HG03108 (cell line): ENCODE measurements around the gene REEP3.
"Not testable (repeated sequence)": the region's sequence is repeated elsewhere in the genome, so short reads cannot be mapped to it uniquely, and the experiment has no call there.

Source experiments
- ATAC-seq: cut with Tn5 transposase; IDR thresholded peaks from one replicate; pipeline ENCODE4 v1.9.1; 2021; ENCODE audit warnings: moderate library complexity; ENCODE audit not compliant: unreplicated experiment

Gene REEP3

DNA sequence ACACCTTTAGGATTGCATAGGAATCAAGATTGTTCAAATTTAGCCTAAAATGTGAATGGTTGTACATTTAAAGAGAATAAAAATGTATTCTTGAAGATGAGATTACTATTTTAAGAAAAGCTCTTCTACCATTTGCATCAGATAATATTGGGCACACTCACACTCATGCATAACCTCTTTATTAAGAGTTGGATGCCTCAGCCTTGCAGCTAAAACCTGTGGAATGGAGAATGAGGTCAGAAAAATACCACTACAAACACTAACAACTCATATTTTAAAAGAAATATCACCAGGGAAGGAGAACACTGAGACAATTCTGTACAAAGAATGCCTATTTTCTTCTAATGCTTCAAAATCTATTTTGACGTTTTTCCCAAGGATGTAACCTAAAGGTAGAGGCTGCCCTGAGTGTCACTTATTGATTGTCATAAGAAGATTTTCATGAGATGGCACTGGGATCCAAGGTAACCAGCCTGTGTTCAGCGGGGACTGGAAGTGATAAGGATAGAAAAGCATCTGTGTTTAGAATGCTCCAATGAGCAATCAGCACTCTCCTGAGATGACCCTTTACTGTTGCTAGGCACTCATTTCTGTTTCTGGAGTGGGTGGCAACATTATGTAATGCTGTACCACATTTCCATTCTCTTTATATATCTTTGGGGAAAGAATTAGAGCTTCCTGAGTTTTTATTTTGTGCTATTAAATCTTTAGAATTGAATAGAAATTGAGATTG, 26.6 kb downstream of the REEP3 start:
- ATAC-seq = no peak

DNA sequence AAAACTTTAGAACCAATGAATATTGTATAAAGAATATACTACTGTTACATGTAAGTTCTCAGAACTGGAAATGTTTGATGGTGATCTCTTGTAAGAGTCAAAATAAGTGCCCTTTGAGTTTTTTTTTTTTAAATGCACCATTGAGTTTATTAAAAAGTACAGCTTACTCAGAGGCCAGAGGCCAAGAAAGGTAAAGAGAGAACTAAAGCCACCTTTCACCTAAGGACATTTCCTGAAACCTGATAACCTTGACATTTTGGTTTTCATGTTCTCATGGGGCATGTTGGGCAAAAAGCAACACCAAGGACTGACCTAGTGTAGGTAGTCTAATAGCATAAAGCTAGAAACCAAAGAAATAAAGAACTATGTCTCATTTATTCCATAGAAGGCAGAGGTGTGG, 27.7 kb downstream of the REEP3 start:
- no peak for ATAC-seq

DNA sequence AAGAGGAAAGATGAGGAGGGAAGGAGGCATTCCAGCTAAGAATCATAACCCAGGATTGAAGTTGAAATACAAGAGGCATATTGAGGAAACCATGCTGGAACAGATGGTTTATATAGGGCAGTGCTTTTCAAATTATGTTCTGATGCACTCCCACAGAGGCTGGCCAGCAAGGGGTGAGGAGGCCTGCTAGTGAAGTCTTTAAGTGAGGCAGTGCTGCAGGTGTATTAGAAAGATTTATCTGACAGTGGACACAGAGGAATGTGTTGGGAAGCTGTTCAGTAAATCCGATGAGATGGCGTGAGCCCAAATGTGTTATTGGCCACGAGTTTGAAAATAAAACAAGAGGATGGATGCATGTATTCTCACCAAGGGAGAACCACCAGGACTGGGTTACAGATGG, 28.6 kb downstream of the REEP3 start:
- no peak for ATAC-seq

DNA sequence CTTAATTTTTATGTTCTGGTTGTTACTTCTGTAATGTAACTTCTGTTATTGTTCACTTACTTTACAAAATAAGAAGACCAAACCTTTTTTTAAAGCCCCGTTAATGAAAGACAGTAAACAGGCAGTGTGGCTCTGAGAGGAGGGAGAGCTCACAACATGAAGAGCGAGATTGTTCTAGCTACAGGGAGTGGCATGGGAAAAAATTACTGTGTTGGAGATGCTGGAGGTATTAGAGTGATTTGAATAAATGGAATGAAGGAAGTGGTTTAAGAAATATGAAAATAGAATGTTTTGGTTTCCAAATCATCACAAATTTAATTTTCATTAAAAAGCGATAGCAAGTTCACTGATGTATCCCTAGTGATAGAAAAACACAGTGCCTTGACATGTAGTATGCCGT, 31.8 kb downstream of the REEP3 start:
- no peak for ATAC-seq

DNA sequence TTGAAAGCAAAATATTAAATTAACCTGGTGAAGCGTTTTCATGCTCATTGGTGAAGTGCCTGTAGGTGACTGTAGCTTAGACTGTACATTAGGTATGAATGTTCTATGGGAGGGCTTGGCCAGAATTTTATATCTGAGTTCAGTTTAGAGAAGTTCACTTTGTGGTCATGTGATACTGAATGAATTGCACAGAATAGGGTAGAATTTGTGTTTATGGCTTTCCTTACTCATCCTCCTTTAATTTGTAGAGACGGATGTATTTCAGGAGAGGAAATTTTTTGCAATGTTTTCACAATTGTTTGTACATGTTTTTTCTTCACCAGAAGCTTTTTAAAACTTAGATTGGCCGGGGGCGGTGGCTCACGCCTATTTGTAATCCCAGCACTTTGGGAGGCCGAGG, 32.3 kb downstream of the REEP3 start:
- no peak for ATAC-seq

DNA sequence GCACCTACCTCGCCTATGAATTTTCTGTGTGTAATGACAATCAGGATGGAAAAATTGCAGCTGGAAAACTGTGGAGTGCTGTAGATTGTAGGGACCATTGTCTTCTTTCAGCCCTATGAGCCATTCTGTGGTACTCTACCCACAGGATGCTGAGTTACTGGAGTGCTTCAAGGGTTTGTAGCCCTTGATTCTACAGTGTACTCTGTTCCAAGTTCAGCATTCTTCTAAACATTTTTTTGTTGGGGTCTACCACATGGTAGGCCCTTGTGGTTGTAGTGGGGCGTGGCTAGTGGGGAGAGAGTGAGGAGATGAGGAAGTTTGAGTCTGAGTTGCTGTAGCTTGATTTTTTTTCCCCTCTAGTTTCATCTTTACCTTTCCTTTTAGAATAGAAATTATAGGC, 33.5 kb downstream of the REEP3 start:
- ATAC-seq = peak; percentile 83

DNA sequence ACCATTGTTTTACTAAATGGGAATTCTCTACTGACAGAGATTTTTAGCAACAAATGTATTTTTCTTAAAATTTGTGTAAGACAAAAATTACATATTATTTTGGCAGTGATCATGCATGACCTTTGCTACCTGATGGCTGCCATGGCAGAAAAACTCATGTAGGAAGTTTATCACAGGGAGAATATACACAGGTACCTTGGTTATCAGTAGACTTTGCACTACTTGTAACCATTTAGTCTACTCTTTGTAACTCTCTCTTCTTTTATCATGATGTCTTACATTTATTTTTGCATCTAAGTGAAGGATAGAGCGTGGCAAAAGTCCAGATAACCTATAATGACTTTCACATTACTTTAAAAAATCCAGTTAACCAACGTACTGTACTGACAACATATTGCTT, 34.1 kb downstream of the REEP3 start:
- no peak for ATAC-seq

DNA sequence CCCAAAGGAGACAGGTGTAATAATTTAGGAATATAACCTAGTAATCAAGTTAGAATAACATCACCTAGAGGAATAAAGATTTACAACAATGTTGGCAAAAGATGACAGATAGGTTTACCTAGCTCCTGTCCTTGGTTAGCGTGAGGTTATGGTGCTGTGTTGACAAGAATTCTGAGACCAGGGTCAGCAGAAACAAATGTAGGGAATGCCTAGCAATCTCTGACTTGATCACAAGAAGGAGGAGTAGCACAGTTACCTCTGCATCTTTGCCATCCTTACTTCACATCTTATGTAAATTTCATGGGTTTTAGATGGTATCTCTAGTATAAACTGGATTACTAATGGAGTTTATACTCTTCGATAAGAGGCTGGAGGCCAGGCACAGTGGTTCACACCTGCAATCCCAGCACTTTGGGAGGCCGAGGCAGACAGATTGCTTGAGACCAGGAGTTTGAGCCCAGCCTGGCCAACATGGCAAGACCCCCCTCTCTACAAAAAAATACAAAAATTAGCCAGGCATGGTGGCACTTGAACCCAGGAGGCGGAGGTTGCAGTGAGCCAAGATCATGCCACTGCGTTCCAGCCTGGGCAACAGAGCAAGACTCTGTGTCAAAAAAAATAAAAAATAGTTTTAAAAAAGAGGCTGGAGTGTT, 37.1 kb downstream of the REEP3 start:
- no peak for ATAC-seq

DNA sequence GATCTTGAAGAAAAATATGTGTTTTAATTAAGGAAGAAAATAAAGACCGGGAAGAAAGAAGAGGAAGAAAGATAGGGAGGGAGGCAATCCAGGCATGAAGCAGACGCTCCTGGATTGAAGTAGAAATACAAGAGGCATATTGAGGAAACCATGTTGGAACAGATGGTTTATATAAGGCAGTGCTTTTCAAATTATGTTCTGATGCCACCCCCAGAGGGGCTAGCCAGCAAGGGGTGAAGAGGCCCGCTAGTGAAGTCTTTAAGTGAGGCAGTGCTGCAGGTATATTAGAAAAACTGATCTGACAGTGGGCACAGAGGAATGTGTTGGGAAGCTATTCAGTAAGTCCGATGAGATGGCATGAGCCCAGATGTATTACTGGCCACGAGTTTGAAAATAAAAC, 40.1 kb downstream of the REEP3 start:
- ATAC-seq = no peak

DNA sequence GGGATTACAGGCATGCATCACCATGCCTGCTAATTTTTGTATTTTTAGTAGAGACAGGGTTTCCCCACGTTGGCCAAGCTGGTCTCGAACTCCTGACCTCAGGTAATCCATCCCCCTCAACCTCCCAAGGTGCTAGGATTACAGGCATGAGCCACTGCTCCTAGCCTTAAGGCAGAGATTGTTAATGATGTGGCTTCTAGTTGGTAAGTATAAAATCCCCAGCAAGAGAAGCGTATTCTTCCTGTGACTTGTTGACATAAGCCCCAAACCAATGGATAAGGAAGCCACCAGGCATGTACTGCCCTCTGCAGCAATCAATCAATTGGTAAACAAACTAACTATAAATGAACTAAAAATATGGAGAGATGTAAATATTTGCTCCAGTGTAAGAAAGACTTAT, 41.2 kb downstream of the REEP3 start:
- no peak for ATAC-seq

DNA sequence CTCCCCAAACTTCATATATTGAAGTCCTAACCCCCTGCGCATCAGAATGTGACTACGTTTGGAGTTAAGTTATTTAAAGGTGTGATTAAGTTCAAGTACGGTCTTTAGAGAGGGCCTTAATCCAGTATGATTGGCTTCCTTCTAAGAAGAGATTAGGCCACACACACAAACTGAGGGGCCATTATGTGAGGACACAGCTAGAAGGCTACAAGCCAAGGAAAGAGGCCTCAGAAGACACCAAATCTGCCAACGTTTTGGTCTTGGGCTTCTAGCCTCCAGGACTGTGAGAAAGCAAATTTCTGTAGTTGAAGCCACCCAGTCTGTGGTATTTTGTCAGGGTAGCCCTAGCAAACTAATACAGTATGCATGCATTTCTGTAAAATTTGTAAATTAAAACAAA, 41.7 kb downstream of the REEP3 start:
- no peak for ATAC-seq

DNA sequence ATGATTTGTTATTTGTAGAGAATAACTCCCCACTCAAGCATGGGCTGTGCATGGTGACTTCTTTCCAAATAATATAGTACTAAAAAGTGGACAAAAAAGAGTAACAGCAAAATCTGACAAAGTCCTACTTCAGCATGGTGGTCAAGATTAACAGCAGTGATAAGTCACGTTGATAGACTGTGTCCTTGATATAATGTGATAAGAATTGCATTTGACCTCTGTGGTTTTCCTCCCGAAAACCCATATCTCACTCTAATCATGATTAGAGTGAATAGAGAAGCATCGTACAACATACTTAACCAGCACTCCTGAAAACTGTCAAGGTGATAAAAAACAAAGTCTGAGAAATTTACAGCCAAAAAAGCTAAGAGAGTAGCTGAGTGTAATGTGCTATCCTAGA, 42.4 kb downstream of the REEP3 start:
- ATAC-seq = no peak

DNA sequence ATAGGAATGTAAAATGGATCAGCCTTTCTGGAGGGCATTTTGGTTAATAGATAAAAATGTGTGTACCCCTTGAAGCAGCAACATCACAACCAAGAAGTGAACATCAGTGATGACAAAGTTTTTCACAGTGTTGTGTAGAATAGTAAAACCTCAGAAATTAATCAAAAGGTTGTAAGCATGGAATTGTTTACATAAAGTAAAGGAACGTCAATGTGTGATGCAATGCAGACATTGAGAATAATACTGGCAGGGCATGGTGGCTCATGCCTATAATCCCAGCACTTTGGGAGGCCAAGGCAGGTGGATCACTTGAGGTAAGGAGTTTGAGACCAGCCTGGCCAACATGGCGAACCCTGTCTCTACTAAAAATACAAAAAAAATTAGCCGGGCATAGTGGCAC, 43.5 kb downstream of the REEP3 start:
- not testable (repeated sequence) for ATAC-seq

DNA sequence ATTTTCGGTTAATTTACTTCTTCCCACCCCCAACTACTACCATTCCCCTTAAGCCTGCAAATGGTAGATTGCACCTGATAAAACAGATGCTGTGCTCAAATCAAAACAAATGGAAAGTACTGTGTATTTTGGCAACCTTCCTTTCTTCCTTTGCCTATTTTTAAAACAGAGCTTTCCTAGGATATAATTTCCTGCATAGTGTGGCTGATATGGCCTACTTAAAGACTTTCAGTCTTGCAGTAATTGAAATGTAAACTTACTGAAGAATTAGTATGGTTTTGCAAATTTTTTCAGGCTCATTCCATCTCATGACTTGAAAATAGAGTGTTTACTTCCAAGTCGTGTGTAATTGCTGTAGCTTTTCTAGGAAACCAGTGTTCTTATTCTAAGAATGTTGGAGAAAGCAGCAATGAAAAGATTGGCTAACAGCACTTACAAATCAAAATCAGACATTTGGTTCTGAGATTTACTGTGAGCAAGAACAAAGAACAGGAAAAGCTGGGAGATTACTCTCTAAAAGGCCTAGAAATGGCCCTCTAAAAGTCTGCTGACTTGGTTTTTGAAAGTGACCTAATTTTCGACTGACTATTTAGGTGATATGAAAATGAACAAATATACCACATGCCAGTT, 52.0 kb downstream of the REEP3 start:
- no peak for ATAC-seq

DNA sequence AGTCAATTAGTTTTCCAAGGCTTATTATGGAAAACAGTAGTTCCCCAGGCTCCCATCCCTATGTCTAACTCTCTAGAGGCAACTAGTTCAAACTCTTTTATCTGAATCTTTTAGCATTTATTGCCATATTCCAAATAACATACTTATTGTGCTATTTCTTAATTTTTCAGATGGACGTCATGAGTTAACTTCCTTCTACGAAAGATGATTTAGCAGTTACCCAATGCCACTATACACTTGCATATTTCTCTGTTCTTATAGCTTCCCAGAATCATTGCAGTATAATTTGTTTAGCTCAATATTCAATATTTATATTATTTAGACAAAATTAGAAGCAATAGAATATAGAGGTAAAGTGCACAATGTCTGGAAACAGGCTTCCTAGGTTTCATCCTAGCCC, 52.8 kb downstream of the REEP3 start:
- ATAC-seq = no peak

DNA sequence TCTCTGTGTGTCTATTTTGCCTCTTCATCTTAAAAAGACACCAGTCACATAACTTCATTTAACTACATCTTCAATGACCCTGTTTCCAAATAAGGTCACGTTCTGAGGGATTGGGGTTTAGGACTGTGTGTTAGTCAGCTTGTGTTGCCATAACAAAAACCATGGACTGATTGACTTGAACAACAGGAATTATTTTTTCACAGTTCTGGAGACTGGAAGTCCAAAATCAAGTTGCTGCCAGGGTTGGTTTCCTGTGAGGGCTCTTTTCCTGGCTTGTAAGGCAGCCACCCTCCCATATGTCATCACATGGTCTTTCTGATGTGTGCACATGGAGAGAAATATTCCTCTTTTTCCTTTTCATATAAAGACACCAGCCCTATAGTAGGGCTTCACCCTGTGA, 55.3 kb downstream of the REEP3 start:
- no peak for ATAC-seq

DNA sequence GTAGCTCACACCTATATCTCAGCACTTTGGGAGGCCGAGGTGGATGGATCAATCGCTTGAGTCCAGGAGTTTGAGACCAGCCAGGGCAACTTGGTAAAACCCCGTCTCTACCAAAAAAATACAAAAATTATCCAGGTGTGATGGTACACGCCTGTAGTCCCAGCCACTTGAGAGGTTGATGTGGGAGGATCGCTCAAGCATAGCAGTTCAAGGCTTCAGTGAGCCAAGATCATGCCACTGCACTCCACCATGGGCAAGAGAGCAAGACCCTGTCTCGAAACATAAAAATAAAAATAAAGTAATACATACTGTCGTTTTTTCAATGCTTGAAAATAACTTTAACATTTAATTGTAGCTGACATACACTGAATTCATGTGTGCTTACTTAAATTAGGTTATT, 57.3 kb downstream of the REEP3 start:
- ATAC-seq = no peak

DNA sequence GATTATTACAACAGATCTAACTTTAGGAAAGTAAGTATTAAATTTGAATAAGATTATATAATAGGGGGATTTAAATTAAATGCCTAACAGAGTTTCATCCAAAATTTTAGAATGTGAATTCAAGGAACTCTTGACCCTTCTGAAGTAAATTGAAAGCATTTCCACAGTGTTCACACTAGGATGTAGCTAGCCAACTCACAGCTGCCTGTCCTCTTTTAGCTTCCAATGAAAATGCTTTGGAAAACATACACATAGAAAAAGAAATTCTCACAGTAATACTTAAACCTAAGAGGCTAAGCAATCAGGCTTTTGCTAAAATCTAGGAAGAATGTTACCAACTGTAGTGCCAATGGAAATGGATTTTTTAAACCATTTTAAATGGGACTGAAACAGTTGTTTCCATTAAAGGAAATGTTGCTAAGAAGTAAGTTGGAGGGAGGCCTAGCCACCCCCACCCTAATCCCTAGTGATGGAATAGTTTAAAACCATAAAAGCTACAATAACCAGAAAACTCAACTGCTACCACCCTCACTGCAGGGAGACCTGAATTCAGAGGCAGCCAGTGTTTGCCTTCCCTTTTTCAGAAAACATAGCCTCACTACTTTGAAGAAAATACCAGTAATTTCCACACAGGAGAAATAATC, 58.3 kb downstream of the REEP3 start:
- ATAC-seq = no peak

DNA sequence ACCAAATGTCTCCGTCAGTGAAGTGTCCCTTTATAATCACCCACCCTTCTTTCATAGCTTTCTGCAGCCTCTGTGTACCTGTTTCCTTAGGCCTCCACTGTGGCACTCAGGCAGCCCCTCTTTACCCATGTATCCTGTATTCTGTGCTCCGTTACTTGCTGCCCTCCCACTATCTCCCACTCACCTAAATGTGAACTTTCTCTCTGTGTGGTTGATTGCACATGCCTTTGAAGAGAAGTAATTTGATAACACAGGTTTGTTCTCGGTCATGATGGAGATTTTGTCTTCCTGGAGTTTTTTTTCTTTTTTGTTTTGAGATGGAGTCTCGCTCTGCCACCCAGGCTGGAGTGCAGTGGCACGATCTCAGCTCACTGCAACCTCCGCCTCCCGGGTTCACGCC, 61.5 kb downstream of the REEP3 start:
- ATAC-seq = no peak

DNA sequence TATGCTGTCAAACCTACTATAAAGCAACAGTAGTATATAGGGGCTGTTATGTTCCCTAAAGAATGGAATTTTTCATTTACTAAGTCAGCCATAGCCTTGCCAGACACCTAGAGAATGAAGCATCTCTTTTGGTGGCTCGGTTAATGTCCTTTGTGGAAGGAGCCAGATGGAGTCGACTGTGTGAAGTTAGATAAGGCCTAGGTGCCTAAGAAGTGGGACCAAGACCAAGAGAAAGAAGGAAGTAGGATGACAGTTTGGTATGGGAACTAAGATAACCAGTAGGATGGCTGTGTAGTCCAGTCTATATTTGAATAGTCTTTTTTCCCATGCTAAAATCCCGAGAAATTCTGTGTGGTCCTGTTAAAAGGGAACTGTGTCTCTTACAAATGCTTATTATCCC, 62.2 kb downstream of the REEP3 start:
- no peak for ATAC-seq

DNA sequence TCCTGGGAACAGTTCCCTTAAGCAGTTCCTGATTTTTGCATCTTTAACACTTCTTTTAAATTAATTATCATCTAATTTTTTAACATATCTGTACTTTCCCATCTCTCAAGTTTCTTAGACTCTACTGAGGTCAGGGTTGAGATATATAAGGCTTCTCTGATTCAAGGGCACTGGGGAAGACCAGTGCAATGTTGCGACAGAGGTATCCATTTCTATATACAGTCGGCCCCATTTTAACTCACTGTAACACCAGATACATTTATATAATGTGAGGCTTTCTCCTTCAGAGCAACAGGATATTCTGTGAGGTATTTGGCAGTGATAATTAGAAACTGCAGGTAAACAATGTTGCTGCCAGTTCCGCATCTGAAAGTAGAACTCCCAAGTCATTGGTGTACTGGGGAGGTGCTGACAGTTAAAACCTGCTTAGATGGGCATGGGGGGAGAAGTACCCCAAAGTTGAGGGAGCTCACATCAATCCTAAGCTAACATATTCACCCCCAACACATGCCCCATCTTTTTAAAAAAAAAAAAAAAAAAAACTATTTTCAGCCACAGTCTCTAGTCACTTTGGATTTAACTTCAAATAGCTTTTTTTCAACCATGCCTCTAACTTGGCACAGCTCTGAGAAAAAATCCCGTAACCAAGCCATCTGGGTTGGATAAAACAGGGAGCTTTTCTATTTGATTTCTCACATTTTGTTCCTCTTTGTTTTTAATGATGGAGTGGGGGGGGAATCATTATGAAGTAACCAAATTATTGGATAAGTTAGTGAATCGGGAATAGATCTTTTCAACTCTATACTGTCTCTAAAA, 62.9 kb downstream of the REEP3 start:
- no peak for ATAC-seq
